CD4-positive, CD25-positive, alpha-beta regulatory T cell (primary cell): Measurements from ENCODE around the gene CPED1. TPM values are rescaled to one million over a fixed set of nuclear protein-coding genes. Genes with fewer than 3 reads are reported as not detected.
"Not testable (repeated sequence)": the region's sequence is repeated elsewhere in the genome, so short reads cannot be mapped to it uniquely, and the experiment has no call there.

Experiments
- ATAC-seq, 2 donors: fragments of 150-1000 bp; cut with Tn5 transposase; one replicate each; pipeline ENCODE4 v1.10.0; 2021; ENCODE audit warnings: low read depth in 2 of 2, moderate number of reproducible peaks in 2 of 2, moderate library complexity in 1 of 2
- DNase-seq, 3 donors: peaks; one replicate each; pipeline versions ENCODE4 v3.0.0 to v3.0.0-alpha.2; 2012 to 2022; ENCODE audit warnings: mixed read lengths in 1 of 3
- H3K27ac ChIP-seq: one replicate; pipeline ENCODE4 v1.7.0; 2013; ENCODE audit warnings: mild to moderate bottlenecking, low read length; ENCODE audit not compliant: insufficient read depth, poor library complexity, severe bottlenecking
- H3K27me3 ChIP-seq: one replicate; pipeline ENCODE4 v1.7.0; 2013; ENCODE audit warnings: low read length; ENCODE audit not compliant: control insufficient read depth, insufficient read depth
- H3K36me3 ChIP-seq: one replicate; pipeline ENCODE4 v1.7.0; 2013; ENCODE audit warnings: mild to moderate bottlenecking, low read length, moderate library complexity; ENCODE audit not compliant: control insufficient read depth, insufficient read depth
- H3K4me1 ChIP-seq: 2 replicates; pipeline ENCODE4 v1.7.0; 2013; ENCODE audit warnings: mild to moderate bottlenecking, low read length; ENCODE audit not compliant: insufficient read depth, control insufficient read depth, poor library complexity, severe bottlenecking
- H3K4me3 ChIP-seq: one replicate; pipeline ENCODE4 v1.7.0; 2013; ENCODE audit warnings: low read depth, mild to moderate bottlenecking, low read length, moderate library complexity
- H3K9me3 ChIP-seq, 2 experiments: 1 replicate in 1 of 2; 2 replicates in 1 of 2; pipeline ENCODE4 v1.7.0; 2013; ENCODE audit warnings: low read length in 2 of 2, mild to moderate bottlenecking in 1 of 2, moderate library complexity in 1 of 2; ENCODE audit not compliant: control insufficient read depth in 2 of 2
- H3K27ac Mint-ChIP-seq, 3 donors: one replicate each; pipeline ENCODE4 v1.8.0; 2020 to 2022; ENCODE audit warnings: mild to moderate bottlenecking in 3 of 3, mixed read lengths in 3 of 3, moderate library complexity in 2 of 3
- H3K27me3 Mint-ChIP-seq: one replicate; pipeline ENCODE4 v1.8.0; 2022; ENCODE audit warnings: mild to moderate bottlenecking, mixed read lengths
- H3K36me3 Mint-ChIP-seq: one replicate; pipeline ENCODE4 v1.8.0; 2020; ENCODE audit warnings: mixed read lengths
- H3K4me1 Mint-ChIP-seq, 4 donors: one replicate each; pipeline ENCODE4 v1.8.0; 2020 to 2022; ENCODE audit warnings: mixed read lengths in 4 of 4, mild to moderate bottlenecking in 1 of 4
- H3K4me3 Mint-ChIP-seq, 4 donors: one replicate each; pipeline ENCODE4 v1.8.0; 2020 to 2022; ENCODE audit warnings: mild to moderate bottlenecking in 4 of 4, mixed read lengths in 4 of 4, moderate library complexity in 3 of 4
- H3K9me3 Mint-ChIP-seq, 7 donors: one replicate each; pipeline ENCODE4 v1.8.0; 2020 to 2022; ENCODE audit warnings: mixed read lengths in 7 of 7, mild to moderate bottlenecking in 3 of 7, moderate library complexity in 2 of 7
- polyA plus RNA-seq, 4 donors: library from polyadenylated mRNA; unstranded; fragments of 300-500 nt; fragmentation: Illumina TruSeq; gene quantifications; one replicate each; pipeline ENCODE4 v1.2.3, GENCODE V29; 2021
- total RNA-seq: library from RNA; stranded (reverse); gene quantifications from one replicate; pipeline ENCODE4 v1.2.3, GENCODE V29; 2022

The CPED1 gene
- total and polyA plus RNA-seq, 5 donors from 2014 or later: 0.17 to 0.24 TPM; not detected in 3

- H3K27ac ChIP-seq: no peak overlapping the region
- no peaks in the 10 kb centered on the region for H3K27me3 Mint-ChIP-seq
- no peaks in the 10 kb centered on the region for H3K4me1 Mint-ChIP-seq
- no peaks in the 10 kb centered on the region for H3K4me1 ChIP-seq
- no peaks in the 10 kb centered on the region for H3K36me3 Mint-ChIP-seq
- ATAC-seq (no peak), DNase-seq (no peak)
- no peak overlapping the region for H3K4me3 ChIP-seq
- no peaks in the 10 kb centered on the region for H3K27me3 ChIP-seq
- H3K9me3 Mint-ChIP-seq: peaks cover 0 to 2% (median 0%) of the 10 kb centered on the region in 7 donors
- no peak overlapping the region for H3K4me3 Mint-ChIP-seq
- H3K27ac Mint-ChIP-seq: no peak overlapping the region
- no peaks in the 10 kb centered on the region for H3K36me3 ChIP-seq
- no peaks in the 10 kb centered on the region for H3K9me3 ChIP-seq
These were observed 249.1 kb downstream of the CPED1 start for GRCh38 chr7:121237601-121238000.

GRCh38 chr7:121244120-121244870 is 255.8 kb downstream of the CPED1 start:
- ATAC-seq: no peak
- Histone ChIP-seq H3K9me3 (peaks cover 0 to 3% of the 10 kb centered on the region in 2 experiments), H3K4me3 (no peak overlapping the region), H3K4me1 (no peaks in the 10 kb centered on the region), H3K27ac (no peak overlapping the region), H3K27me3 (no peaks in the 10 kb centered on the region), H3K36me3 (no peaks in the 10 kb centered on the region)
- Mint-ChIP-seq H3K4me3 (no peak overlapping the region), H3K4me1 (no peaks in the 10 kb centered on the region), H3K36me3 (no peaks in the 10 kb centered on the region), H3K27ac (no peak overlapping the region), H3K27me3 (peaks cover 5% of the 10 kb centered on the region), H3K9me3 (peaks cover 0 to 13% (median 5%) of the 10 kb centered on the region in 7 donors)
- DNase-seq: no peak

GRCh38 chr7:121251367-121251766 is 262.9 kb downstream of the CPED1 start:
- H3K27me3 Mint-ChIP-seq, H3K4me3 ChIP-seq, H3K27ac ChIP-seq, DNase-seq, H3K27ac Mint-ChIP-seq, H3K4me3 Mint-ChIP-seq, H3K4me1 ChIP-seq, H3K9me3 ChIP-seq, H3K4me1 Mint-ChIP-seq, H3K36me3 Mint-ChIP-seq, H3K36me3 ChIP-seq, H3K27me3 ChIP-seq, ATAC-seq: not testable (repeated sequence)
- H3K9me3 Mint-ChIP-seq: peaks cover 0 to 12% (median 5%) of the 10 kb centered on the region in 7 donors

- H3K36me3 Mint-ChIP-seq, H3K27ac Mint-ChIP-seq, H3K4me3 Mint-ChIP-seq, H3K4me1 ChIP-seq, DNase-seq, H3K27me3 Mint-ChIP-seq, H3K4me1 Mint-ChIP-seq, H3K27me3 ChIP-seq, H3K36me3 ChIP-seq, ATAC-seq, H3K9me3 ChIP-seq, H3K4me3 ChIP-seq, H3K27ac ChIP-seq: not testable (repeated sequence)
- H3K9me3 Mint-ChIP-seq: peaks cover 0 to 12% (median 0%) of the 10 kb centered on the region in 7 donors
These were observed 264.2 kb downstream of the CPED1 start for GRCh38 chr7:121252523-121253235.

GRCh38 chr7:121259826-121260225 is 271.3 kb downstream of the CPED1 start:
- ATAC-seq (no peak), DNase-seq (no peak)
- H3K4me3 ChIP-seq: no peak overlapping the region
- H3K27me3 ChIP-seq: no peaks in the 10 kb centered on the region
- H3K27ac Mint-ChIP-seq: no peak overlapping the region
- H3K4me1 Mint-ChIP-seq: no peaks in the 10 kb centered on the region
- no peaks in the 10 kb centered on the region for H3K36me3 Mint-ChIP-seq
- H3K27me3 Mint-ChIP-seq: peaks cover 4% of the 10 kb centered on the region
- no peak overlapping the region for H3K27ac ChIP-seq
- H3K4me3 Mint-ChIP-seq: no peak overlapping the region
- no peaks in the 10 kb centered on the region for H3K36me3 ChIP-seq
- no peaks in the 10 kb centered on the region for H3K4me1 ChIP-seq
- H3K9me3 Mint-ChIP-seq: no peaks in the 10 kb centered on the region
- H3K9me3 ChIP-seq: no peaks in the 10 kb centered on the region

- H3K27ac ChIP-seq: no peak overlapping the region
These were observed 272.8 kb downstream of the CPED1 start for GRCh38 chr7:121261207-121261884.

GRCh38 chr7:121262221-121262620 is 273.7 kb downstream of the CPED1 start:
- no peak overlapping the region for H3K4me3 ChIP-seq
- no peak overlapping the region for H3K4me3 Mint-ChIP-seq
- H3K4me1 ChIP-seq: no peaks in the 10 kb centered on the region
- H3K4me1 Mint-ChIP-seq: no peaks in the 10 kb centered on the region
- H3K27ac Mint-ChIP-seq: no peak overlapping the region
- H3K36me3 ChIP-seq: no peaks in the 10 kb centered on the region
- H3K27ac ChIP-seq: no peak overlapping the region
- H3K9me3 Mint-ChIP-seq: no peaks in the 10 kb centered on the region
- DNase-seq (no peak), ATAC-seq (no peak)
- H3K27me3 Mint-ChIP-seq: no peaks in the 10 kb centered on the region
- H3K9me3 ChIP-seq: no peaks in the 10 kb centered on the region
- H3K27me3 ChIP-seq: no peaks in the 10 kb centered on the region
- no peaks in the 10 kb centered on the region for H3K36me3 Mint-ChIP-seq

More at GRCh38 chr7:121261207-121261884, 272.8 kb downstream of the CPED1 start:
- Mint-ChIP-seq H3K4me1 (no peaks in the 10 kb centered on the region), H3K27me3 (no peaks in the 10 kb centered on the region), H3K36me3 (no peaks in the 10 kb centered on the region), H3K9me3 (no peaks in the 10 kb centered on the region), H3K27ac (no peak overlapping the region), H3K4me3 (no peak overlapping the region)
- Histone ChIP-seq H3K4me3 (no peak overlapping the region), H3K4me1 (no peaks in the 10 kb centered on the region), H3K27me3 (no peaks in the 10 kb centered on the region), H3K9me3 (no peaks in the 10 kb centered on the region), H3K36me3 (no peaks in the 10 kb centered on the region)
- no peak for ATAC-seq
- DNase-seq: no peak
